GM23338 (cell line): ENCODE results near the gene ERC1. TPM values are rescaled to one million over a fixed set of nuclear protein-coding genes. Genes with fewer than 3 reads are reported as not detected.

ENCODE experiments used
- ATAC-seq: fragments of 200-7000 bp; cut with Tn5 transposase; 3 replicates; pipeline ENCODE4 v1.9.1; 2020
- DNase-seq: peaks from one replicate; pipeline ENCODE4 v3.0.0-alpha.2; 2015; ENCODE audit warnings: low spot score
- H2AFZ ChIP-seq: fragments of 200-600 bp; sonication (generic); 2 replicates; pipeline ENCODE4 v1.8.0; 2016; ENCODE audit warnings: antibody characterized with exemption, mild to moderate bottlenecking, moderate library complexity
- H3F3A ChIP-seq: fragments of 200-600 bp; sonication (generic); replicated peaks from 2 replicates; pipeline ENCODE4 v1.8.0; 2017; ENCODE audit warnings: antibody characterized with exemption, mixed run types, low read depth
- H3K27ac ChIP-seq: fragments of 200-600 bp; sonication (generic); 2 replicates; pipeline ENCODE4 v1.6.1; 2016; ENCODE audit warnings: low read depth
- H3K27me3 ChIP-seq: fragments of 200-600 bp; sonication (generic); 2 replicates; pipeline ENCODE4 v1.8.0; 2016; ENCODE audit warnings: mild to moderate bottlenecking, mixed run types, moderate library complexity; ENCODE audit not compliant: insufficient read depth
- H3K36me3 ChIP-seq: fragments of 200-600 bp; sonication (generic); 2 replicates; pipeline ENCODE4 v1.8.0; 2016; ENCODE audit warnings: mild to moderate bottlenecking; ENCODE audit not compliant: insufficient read depth
- H3K4me1 ChIP-seq: fragments of 200-600 bp; sonication (generic); 2 replicates; pipeline ENCODE4 v1.8.0; 2016; ENCODE audit warnings: mild to moderate bottlenecking, moderate library complexity; ENCODE audit not compliant: insufficient read depth
- H3K4me2 ChIP-seq: fragments of 200-600 bp; sonication (generic); 2 replicates; pipeline ENCODE4 v1.7.1; 2017; ENCODE audit warnings: mixed run types
- H3K4me3 ChIP-seq: fragments of 200-600 bp; sonication (generic); 2 replicates; pipeline ENCODE4 v1.6.1; 2016; ENCODE audit warnings: mixed run types
- H3K79me2 ChIP-seq: fragments of 200-600 bp; sonication (generic); replicated peaks from 2 replicates; pipeline ENCODE4 v1.8.0; 2017; ENCODE audit warnings: mild to moderate bottlenecking; ENCODE audit not compliant: insufficient read depth
- H3K9me2 ChIP-seq: fragments of 200-600 bp; sonication (generic); 2 replicates; pipeline ENCODE4 v1.8.0; 2017; ENCODE audit not compliant: insufficient read depth
- H4K20me1 ChIP-seq: fragments of 200-600 bp; sonication (generic); replicated peaks from 2 replicates; pipeline ENCODE4 v1.8.0; 2017; ENCODE audit warnings: mild to moderate bottlenecking; ENCODE audit not compliant: insufficient read depth
- H3K27ac Mint-ChIP-seq: 2 replicates; pipeline ENCODE4 v1.8.0; 2020; ENCODE audit warnings: inconsistent platforms, mild to moderate bottlenecking, moderate library complexity, mixed read lengths
- H3K27me3 Mint-ChIP-seq: 3 replicates; pipeline ENCODE4 v1.8.0; 2022; ENCODE audit warnings: low read depth, mild to moderate bottlenecking, moderate library complexity, mixed read lengths, inconsistent platforms; ENCODE audit not compliant: insufficient read depth, poor library complexity
- H3K36me3 Mint-ChIP-seq: 3 replicates; pipeline ENCODE4 v1.8.0; 2021; ENCODE audit warnings: low read depth, mild to moderate bottlenecking, inconsistent platforms, moderate library complexity, mixed read lengths
- H3K4me1 Mint-ChIP-seq: 3 replicates; pipeline ENCODE4 v1.8.0; 2020; ENCODE audit warnings: mild to moderate bottlenecking, inconsistent platforms, mixed read lengths
- H3K4me3 Mint-ChIP-seq: 3 replicates; pipeline ENCODE4 v1.8.0; 2021; ENCODE audit warnings: moderate library complexity, mild to moderate bottlenecking, inconsistent platforms, mixed read lengths
- H3K9me3 Mint-ChIP-seq: 3 replicates; pipeline ENCODE4 v1.8.0; 2020; ENCODE audit warnings: moderate library complexity, mild to moderate bottlenecking, inconsistent platforms, mixed read lengths
- CREB1 ChIP-seq: fragments of 250-450 bp; sonication (Bioruptor Pico); IDR thresholded peaks from 2 replicates; pipeline ENCODE4 v1.5.0; 2020; ENCODE audit warnings: low read depth, mild to moderate bottlenecking, moderate library complexity
- CTCF ChIP-seq, 2 experiments: fragments of 200-600 bp in 1 of 2; sonication (generic) in 1 of 2; conservative IDR thresholded peaks; 2 replicates each; pipeline versions ENCODE4 v1.5.1 to v1.6.1; 2016 to 2017; ENCODE audit warnings: antibody characterized with exemption in 2 of 2, low read depth in 2 of 2, mild to moderate bottlenecking in 2 of 2, moderate library complexity in 1 of 2
- EZH2phosphoT487 ChIP-seq: fragments of 200-600 bp; sonication (generic); IDR thresholded peaks from one replicate; pipeline ENCODE4 v1.8.1; 2018; ENCODE audit warnings: antibody characterized with exemption; ENCODE audit not compliant: unreplicated experiment
- JUNB ChIP-seq: IDR thresholded peaks from one replicate; pipeline ENCODE4 v1.6.1; 2016; ENCODE audit warnings: antibody characterized with exemption; ENCODE audit not compliant: unreplicated experiment
- STAT1 ChIP-seq: IDR thresholded peaks from one replicate; pipeline ENCODE4 v1.6.1; 2016; ENCODE audit warnings: antibody characterized with exemption; ENCODE audit not compliant: unreplicated experiment
- ZNF114 ChIP-seq: fragments of 250-450 bp; sonication (Bioruptor Pico); IDR thresholded peaks from 2 replicates; pipeline ENCODE4 v1.5.0; 2020; ENCODE audit warnings: mild to moderate bottlenecking, moderate library complexity
- polyA plus RNA-seq: library from polyadenylated mRNA; unstranded; fragments of >200 nt; fragmentation: Nextera tagmentation; extraction: Ambion mirVana; gene quantifications from 2 replicates; pipeline ENCODE4 v1.2.1, GENCODE V29; 2016
- total RNA-seq: library from RNA; depleted of rRNA; stranded (reverse); fragments of >200 nt; shearing (Covaris generic); gene quantifications from 2 replicates; pipeline ENCODE4 v1.2.3, GENCODE V29; 2014
- TF ChIP-seq, protein P1 (sequence below): IDR thresholded peaks from 2 replicates; pipeline ENCODE4 v1.6.1; 2016; ENCODE audit warnings: antibody characterized with exemption

The ERC1 gene
- total and polyA plus RNA-seq, 2 experiments from 2014 or later, result 28.1 to 35.3 TPM

DNA sequence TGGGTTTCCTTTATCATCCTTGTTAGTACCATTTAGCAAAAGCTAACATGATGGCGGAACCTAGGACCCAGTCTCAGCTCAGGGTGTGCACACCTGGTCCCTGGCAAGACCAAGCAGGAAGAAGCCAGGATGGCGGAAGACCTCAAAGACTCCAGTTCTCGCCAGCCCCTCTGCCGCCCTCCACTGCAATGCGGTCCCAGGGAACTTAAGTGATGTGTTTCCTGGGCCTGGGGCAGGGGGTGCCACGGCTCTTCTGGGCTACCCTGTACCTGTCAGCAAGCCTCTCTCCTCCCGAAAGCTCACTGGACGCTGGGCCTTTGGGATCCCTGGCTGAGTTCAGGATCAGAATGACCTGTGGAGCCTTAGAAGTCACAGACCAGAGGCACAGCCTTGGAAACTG is 532.0 kb downstream of the ERC1 start:
- peak overlapping the region; percentile 24 for H2AFZ ChIP-seq
- DNase-seq (peak; percentile 59), ATAC-seq (peak; percentile 49)
- peak overlapping the region; percentile 42; the same call in 1 of the 2 replicates for H3K27ac ChIP-seq
- Mint-ChIP-seq H3K4me1 (peaks cover 36% of the 10 kb centered on the region), H3K27ac (no peak overlapping the region), H3K4me3 (no peak overlapping the region), H3K36me3 (peaks cover 3% of the 10 kb centered on the region; the same call in 1 of the 3 replicates), H3K27me3 (peaks cover 18% of the 10 kb centered on the region), H3K9me3 (no peaks in the 10 kb centered on the region; the same call in 2 of the 3 replicates)
- peak overlapping the region; percentile 69; the same call in 1 of the 2 replicates for H3K4me2 ChIP-seq
- H3K4me1 ChIP-seq, result peaks cover 22% of the 10 kb centered on the region
- no peaks in the 10 kb centered on the region for H4K20me1 ChIP-seq
- H3K27me3 ChIP-seq, result peaks cover 39% of the 10 kb centered on the region
- H3K9me2 ChIP-seq, result 0 out of 2 replicates have a peak, but pooled peaks cover 4% of the 10 kb centered on the region
- no peaks in the 10 kb centered on the region for H3K36me3 ChIP-seq
- no peaks in the 10 kb centered on the region for H3K79me2 ChIP-seq
- H3K4me3 ChIP-seq, result peak overlapping the region; percentile 41
- H3F3A ChIP-seq, result peaks cover 10% of the 10 kb centered on the region; the same call in 1 of the 2 replicates
- TF ChIP-seq EZH2phosphoT487 (no peak), STAT1 (no peak), ZNF114 (CRISPR knock-in tag) (no peak), CREB1 (CRISPR knock-in tag) (no peak), JUNB (no peak), CTCF (conservative IDR thresholded peaks at IDR 0.05; ENCODE audit: low read depth in 2 of 2) (no peak)

- Histone ChIP-seq H3F3A (peaks cover 10% of the 10 kb centered on the region; the same call in 1 of the 2 replicates), H4K20me1 (no peaks in the 10 kb centered on the region), H3K36me3 (no peaks in the 10 kb centered on the region), H3K27me3 (peaks cover 44% of the 10 kb centered on the region), H3K9me2 (0 out of 2 replicates have a peak, but pooled peaks cover 4% of the 10 kb centered on the region), H3K79me2 (no peaks in the 10 kb centered on the region), H3K4me2 (peak overlapping the region; percentile 69), H3K4me3 (peak overlapping the region; percentile 41), H2AFZ (peak overlapping the region; percentile 84), H3K27ac (peak overlapping the region; percentile 68), H3K4me1 (peaks cover 22% of the 10 kb centered on the region)
- Mint-ChIP-seq H3K27ac (no peak overlapping the region; the same call in 1 of the 2 replicates), H3K36me3 (peaks cover 3% of the 10 kb centered on the region; the same call in 1 of the 3 replicates), H3K4me3 (peak overlapping the region; percentile 34), H3K4me1 (peaks cover 36% of the 10 kb centered on the region), H3K9me3 (no peaks in the 10 kb centered on the region; the same call in 2 of the 3 replicates), H3K27me3 (peaks cover 21% of the 10 kb centered on the region)
- TF ChIP-seq, protein P1, sequence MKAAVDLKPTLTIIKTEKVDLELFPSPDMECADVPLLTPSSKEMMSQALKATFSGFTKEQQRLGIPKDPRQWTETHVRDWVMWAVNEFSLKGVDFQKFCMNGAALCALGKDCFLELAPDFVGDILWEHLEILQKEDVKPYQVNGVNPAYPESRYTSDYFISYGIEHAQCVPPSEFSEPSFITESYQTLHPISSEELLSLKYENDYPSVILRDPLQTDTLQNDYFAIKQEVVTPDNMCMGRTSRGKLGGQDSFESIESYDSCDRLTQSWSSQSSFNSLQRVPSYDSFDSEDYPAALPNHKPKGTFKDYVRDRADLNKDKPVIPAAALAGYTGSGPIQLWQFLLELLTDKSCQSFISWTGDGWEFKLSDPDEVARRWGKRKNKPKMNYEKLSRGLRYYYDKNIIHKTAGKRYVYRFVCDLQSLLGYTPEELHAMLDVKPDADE, result 0 out of 2 replicates have a peak, but pooled peaks have one; percentile 24
- no peak for TF ChIP-seq EZH2phosphoT487
- peak; percentile 89 for DNase-seq
- ATAC-seq, result peak; percentile 84
These were observed 532.6 kb downstream of the ERC1 start for GRCh38 chr12:1523558-1524050.
